ENCODE results near the gene MUC4.
"Not testable (repeated sequence)": the region's sequence is repeated elsewhere in the genome, so short reads cannot be mapped to it uniquely, and the experiment has no call there.

Gene MUC4

DNA sequence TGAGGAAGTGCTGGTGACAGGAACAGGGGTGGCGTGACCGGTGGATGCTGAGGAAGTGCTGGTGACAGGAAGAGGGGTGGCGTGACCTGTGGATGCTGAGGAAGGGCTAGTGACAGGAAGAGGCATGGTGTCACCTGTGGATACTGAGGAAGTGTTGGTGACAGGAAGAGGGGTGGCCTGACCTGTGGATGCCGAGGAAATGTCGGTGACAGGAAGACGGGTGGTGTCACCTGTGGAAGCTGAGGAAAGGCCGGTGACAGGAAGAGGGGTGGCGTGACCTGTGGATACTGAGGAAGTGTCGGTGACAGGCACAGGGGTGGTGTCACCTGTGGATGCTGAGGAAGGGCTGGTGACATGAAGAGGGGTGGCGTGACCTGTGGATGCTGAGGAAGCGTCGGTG, 30.5 kb downstream of the MUC4 start:
- not testable (repeated sequence) for H3K79me2 ChIP-seq (ENCODE audit: insufficient read depth, low read depth); H3K4me1 ChIP-seq (ENCODE audit: low read depth, poor library complexity, severe bottlenecking); H3K4me3 ChIP-seq (IDR thresholded peaks at IDR 0.05; ENCODE audit: insufficient read depth, low read depth, low read length); H3K4me2 ChIP-seq; H3K27ac ChIP-seq; H3K9ac ChIP-seq; H4K20me1 ChIP-seq (ENCODE audit: insufficient read depth); H3K36me3 ChIP-seq (ENCODE audit: insufficient read depth); H2AFZ ChIP-seq (ENCODE audit: low read depth); H3K27me3 ChIP-seq (ENCODE audit: insufficient read depth, low read depth)

DNA sequence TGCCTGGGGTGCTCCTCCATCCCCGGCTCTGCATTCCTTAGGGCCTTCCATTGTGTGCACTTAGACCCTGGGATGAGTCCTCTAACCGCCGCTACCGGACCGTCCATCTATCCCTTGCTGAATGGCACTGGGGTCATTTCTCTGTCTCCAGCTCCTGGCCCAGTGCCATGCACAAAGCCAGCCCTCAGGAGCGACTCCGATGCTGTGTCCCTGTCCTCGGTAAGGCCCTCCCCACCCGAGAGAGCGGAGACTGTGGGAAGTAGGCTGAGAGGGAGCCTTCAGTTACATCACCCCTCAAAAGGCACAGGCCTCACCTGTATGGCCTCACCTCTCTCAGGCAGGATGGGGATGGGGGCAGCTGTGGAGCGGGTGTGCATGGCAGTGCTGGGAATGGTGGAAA, 33.8 kb downstream of the MUC4 start:
- Histone ChIP-seq H2AFZ (ENCODE audit: low read depth) (no peak overlapping the region), H3K4me2 (no peak overlapping the region), H3K4me1 (ENCODE audit: low read depth, poor library complexity, severe bottlenecking) (no peaks in the 10 kb centered on the region), H3K4me3 (IDR thresholded peaks at IDR 0.05; ENCODE audit: insufficient read depth, low read depth, low read length) (no peak overlapping the region), H3K27ac (no peak overlapping the region), H4K20me1 (ENCODE audit: insufficient read depth) (no peaks in the 10 kb centered on the region), H3K36me3 (ENCODE audit: insufficient read depth) (no peaks in the 10 kb centered on the region), H3K27me3 (ENCODE audit: insufficient read depth, low read depth) (peaks cover 10% of the 10 kb centered on the region; the same call in 1 of the 2 replicates), H3K79me2 (ENCODE audit: insufficient read depth, low read depth) (no peaks in the 10 kb centered on the region), H3K9ac (no peak overlapping the region)
- TF ChIP-seq, protein P1, sequence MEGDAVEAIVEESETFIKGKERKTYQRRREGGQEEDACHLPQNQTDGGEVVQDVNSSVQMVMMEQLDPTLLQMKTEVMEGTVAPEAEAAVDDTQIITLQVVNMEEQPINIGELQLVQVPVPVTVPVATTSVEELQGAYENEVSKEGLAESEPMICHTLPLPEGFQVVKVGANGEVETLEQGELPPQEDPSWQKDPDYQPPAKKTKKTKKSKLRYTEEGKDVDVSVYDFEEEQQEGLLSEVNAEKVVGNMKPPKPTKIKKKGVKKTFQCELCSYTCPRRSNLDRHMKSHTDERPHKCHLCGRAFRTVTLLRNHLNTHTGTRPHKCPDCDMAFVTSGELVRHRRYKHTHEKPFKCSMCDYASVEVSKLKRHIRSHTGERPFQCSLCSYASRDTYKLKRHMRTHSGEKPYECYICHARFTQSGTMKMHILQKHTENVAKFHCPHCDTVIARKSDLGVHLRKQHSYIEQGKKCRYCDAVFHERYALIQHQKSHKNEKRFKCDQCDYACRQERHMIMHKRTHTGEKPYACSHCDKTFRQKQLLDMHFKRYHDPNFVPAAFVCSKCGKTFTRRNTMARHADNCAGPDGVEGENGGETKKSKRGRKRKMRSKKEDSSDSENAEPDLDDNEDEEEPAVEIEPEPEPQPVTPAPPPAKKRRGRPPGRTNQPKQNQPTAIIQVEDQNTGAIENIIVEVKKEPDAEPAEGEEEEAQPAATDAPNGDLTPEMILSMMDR (conservative IDR thresholded peaks at IDR 0.05; ENCODE audit: low read depth, low read length): no peak

DNA sequence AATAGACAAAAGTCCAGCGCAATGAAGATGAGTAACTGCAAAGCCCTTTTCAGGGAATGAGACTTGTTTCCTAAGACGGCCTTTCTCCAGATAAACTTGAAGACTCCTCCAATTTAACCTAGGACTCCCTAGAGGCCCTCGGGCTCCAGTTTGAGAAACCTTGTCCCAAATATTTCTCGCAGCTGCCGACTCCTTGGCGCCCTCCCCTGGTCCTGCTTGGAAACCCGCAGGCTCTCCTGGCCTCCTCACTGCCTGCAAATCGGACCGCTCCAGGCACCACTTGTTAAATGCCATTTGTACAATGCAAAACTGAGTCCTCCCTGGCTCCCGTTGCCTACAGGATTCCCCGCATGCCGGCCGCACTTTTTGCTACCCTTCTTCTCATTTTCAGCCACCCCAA, 36.8 kb downstream of the MUC4 start:
- H3K27me3 ChIP-seq (ENCODE audit: insufficient read depth, low read depth): peaks cover 10% of the 10 kb centered on the region; the same call in 1 of the 2 replicates
- H3K4me2 ChIP-seq: no peak overlapping the region
- H4K20me1 ChIP-seq (ENCODE audit: insufficient read depth): no peaks in the 10 kb centered on the region
- H3K9ac ChIP-seq: no peak overlapping the region
- H3K36me3 ChIP-seq (ENCODE audit: insufficient read depth): no peaks in the 10 kb centered on the region
- no peaks in the 10 kb centered on the region for H3K79me2 ChIP-seq (ENCODE audit: insufficient read depth, low read depth)
- H3K4me3 ChIP-seq (IDR thresholded peaks at IDR 0.05; ENCODE audit: insufficient read depth, low read depth, low read length): no peak overlapping the region
- TF ChIP-seq, protein P1 (conservative IDR thresholded peaks at IDR 0.05; ENCODE audit: low read depth, low read length): peak; percentile 23; the same call in 1 of the 2 replicates
- no peak overlapping the region for H3K27ac ChIP-seq
- no peaks in the 10 kb centered on the region for H3K4me1 ChIP-seq (ENCODE audit: low read depth, poor library complexity, severe bottlenecking)
- H2AFZ ChIP-seq (ENCODE audit: low read depth): no peak overlapping the region

DNA sequence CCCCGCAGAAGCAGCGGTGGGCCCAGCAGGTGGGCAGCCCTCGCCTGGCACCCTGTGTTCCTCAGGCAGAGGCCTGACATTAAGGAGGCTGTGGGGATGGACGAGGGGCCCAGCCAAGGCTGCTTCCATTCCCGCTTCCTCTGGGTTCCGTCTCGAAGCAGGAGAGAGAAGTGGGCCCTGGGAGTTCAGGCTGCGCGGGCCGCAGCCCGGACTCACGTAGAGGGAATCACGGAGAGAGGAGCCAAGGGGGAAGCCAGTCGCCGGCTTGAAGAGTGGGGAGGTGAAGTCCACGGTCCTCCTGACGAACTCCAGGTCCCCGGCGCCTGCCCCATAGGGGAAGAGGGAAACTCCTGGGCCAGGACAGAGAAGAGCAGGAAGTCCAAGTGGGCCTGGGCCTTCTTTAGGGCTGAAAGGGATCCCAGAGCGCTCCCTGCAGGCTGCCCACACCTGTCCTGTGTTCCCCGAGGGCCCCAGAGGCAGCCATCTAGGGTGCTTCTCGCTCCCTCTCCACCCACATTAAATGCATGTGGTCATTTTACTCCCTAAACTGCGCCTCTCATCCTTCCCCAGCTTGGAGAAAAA, 37.7 kb downstream of the MUC4 start:
- peaks cover 10% of the 10 kb centered on the region; the same call in 1 of the 2 replicates for H3K27me3 ChIP-seq (ENCODE audit: insufficient read depth, low read depth)
- H4K20me1 ChIP-seq (ENCODE audit: insufficient read depth): no peaks in the 10 kb centered on the region
- TF ChIP-seq, protein P1 (conservative IDR thresholded peaks at IDR 0.05; ENCODE audit: low read depth, low read length): no peak

DNA sequence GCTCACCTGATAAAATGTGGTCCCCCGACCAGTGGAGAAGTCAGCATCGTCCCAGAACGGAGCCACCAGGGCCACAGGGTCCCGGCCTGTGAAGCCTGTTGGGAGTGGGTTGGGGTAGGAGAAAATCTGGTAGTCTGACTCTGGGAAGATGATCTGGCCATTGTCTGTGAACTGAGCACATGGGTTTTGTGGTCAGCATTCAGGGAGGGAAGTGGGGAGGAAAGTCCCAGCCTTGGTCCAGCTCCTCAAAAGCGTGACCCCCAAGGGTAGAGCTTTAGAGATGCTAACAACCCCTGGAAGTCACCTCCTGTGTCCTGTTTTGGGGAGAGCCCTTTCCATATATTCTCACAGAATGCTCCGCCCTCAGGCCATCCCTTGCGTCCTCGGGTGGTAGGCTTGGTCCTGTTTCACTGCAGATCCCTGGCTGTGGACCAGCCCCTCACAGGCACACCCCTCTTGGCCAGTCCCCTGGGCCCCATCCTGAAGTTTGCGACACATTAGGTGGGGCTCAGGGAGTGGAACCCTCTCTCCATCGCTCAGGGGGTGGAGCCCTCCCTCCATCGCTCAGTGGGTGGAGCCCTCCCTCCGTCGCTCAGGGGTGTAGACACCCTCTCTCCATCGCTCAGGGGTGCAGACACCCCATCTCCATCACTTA, 40.0 kb downstream of the MUC4 start:
- Histone ChIP-seq H4K20me1 (ENCODE audit: insufficient read depth) (no peaks in the 10 kb centered on the region), H3K9ac (no peak overlapping the region), H3K79me2 (ENCODE audit: insufficient read depth, low read depth) (no peaks in the 10 kb centered on the region), H3K27ac (no peak overlapping the region), H2AFZ (ENCODE audit: low read depth) (no peak overlapping the region), H3K4me2 (no peak overlapping the region), H3K4me3 (IDR thresholded peaks at IDR 0.05; ENCODE audit: insufficient read depth, low read depth, low read length) (no peak overlapping the region), H3K36me3 (ENCODE audit: insufficient read depth) (no peaks in the 10 kb centered on the region), H3K27me3 (ENCODE audit: insufficient read depth, low read depth) (peaks cover 10% of the 10 kb centered on the region; the same call in 1 of the 2 replicates), H3K4me1 (ENCODE audit: low read depth, poor library complexity, severe bottlenecking) (no peaks in the 10 kb centered on the region)
- TF ChIP-seq, protein P1 (conservative IDR thresholded peaks at IDR 0.05; ENCODE audit: low read depth, low read length): no peak

More for the DNA sequence above, 37.7 kb downstream of the MUC4 start:
- H3K9ac ChIP-seq: no peak overlapping the region
- H2AFZ ChIP-seq (ENCODE audit: low read depth): no peak overlapping the region
- no peak overlapping the region for H3K4me3 ChIP-seq (IDR thresholded peaks at IDR 0.05; ENCODE audit: insufficient read depth, low read depth, low read length)
- H3K4me1 ChIP-seq (ENCODE audit: low read depth, poor library complexity, severe bottlenecking): no peaks in the 10 kb centered on the region
- no peaks in the 10 kb centered on the region for H3K79me2 ChIP-seq (ENCODE audit: insufficient read depth, low read depth)
- H3K36me3 ChIP-seq (ENCODE audit: insufficient read depth): no peaks in the 10 kb centered on the region
- no peak overlapping the region for H3K27ac ChIP-seq
- no peak overlapping the region for H3K4me2 ChIP-seq

DNA sequence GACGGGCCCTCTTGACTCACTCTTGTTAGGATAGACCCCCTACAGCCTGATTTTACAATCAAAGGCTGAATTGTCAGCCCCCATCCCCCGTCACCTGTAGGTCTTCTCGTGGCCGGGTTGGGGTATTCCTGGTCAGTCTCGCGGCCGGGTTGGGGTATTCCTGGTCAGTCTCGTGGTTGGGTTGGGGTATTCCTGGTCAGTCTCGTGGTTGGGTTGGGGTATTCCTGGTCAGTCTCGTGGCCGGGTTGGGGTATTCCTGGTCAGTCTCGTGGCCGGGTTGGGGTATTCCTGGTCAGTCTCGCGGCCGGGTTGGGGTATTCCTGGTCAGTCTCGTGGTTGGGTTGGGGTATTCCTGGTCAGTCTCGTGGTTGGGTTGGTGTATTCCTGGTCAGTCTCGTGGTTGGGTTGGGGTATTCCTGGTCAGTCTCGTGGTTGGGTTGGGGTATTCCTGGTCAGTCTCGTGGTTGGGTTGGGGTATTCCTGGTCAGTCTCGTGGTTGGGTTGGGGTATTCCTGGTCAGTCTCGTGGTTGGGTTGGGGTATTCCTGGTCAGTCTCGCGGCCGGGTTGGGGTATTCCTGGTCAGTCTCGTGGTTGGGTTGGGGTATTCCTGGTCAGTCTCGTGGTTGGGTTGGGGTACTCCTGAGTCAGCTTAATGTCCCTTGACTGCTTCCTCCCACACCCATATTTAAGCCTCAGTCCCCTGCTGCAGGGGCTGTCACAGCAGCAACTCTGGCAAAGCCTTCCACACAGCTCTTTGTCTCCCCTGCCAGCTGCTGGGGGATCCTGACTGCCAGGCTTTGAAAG, 40.7 kb downstream of the MUC4 start:
- not testable (repeated sequence) for H3K36me3 ChIP-seq (ENCODE audit: insufficient read depth); H3K4me3 ChIP-seq (IDR thresholded peaks at IDR 0.05; ENCODE audit: insufficient read depth, low read depth, low read length); H3K27ac ChIP-seq; H3K9ac ChIP-seq; H4K20me1 ChIP-seq (ENCODE audit: insufficient read depth); H3K4me1 ChIP-seq (ENCODE audit: low read depth, poor library complexity, severe bottlenecking); H3K27me3 ChIP-seq (ENCODE audit: insufficient read depth, low read depth); H2AFZ ChIP-seq (ENCODE audit: low read depth); H3K79me2 ChIP-seq (ENCODE audit: insufficient read depth, low read depth); H3K4me2 ChIP-seq
